Prostate gland (tissue), 2 donors: ENCODE measurements around the gene PIP5K1B.

ENCODE experiments used
- POLR2A ChIP-seq: fragments of 450-650 bp; IDR thresholded peaks from one replicate; pipeline ENCODE4 v1.6.1; 2016; ENCODE audit warnings: antibody characterized with exemption, mild to moderate bottlenecking
- TF ChIP-seq, protein P1 (sequence below), 4 experiments: fragments of 200-600 bp in 2 of 4; fragments of 450-650 bp in 2 of 4; sonication (generic) in 2 of 4; IDR thresholded peaks; 1 replicate in 3 of 4; 2 replicates in 1 of 4; pipeline ENCODE4 v1.5.1; 2016 to 2019; ENCODE audit warnings: antibody characterized with exemption in 4 of 4, mild to moderate bottlenecking in 2 of 4, moderate library complexity in 2 of 4

DNA sequence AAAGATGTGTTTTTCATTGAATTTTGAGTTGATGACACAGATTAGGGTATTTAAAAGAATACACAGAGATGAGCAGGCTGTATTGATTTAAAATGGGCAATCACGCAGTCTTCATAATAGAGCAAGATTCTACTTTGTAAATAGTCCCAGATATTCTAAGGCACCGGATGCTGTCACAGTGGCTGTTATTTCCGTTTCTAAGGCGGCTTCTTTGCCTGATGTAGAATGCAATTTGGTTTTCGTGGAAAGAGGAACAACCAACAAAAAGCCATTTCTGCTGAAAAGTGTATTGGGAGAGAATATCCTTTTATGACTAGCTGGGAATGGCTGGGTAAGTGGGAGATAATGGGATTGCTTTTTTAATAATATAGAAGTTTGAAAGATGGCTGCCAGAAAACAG is 291.4 kb downstream of the PIP5K1B start:
- TF ChIP-seq, protein P1, sequence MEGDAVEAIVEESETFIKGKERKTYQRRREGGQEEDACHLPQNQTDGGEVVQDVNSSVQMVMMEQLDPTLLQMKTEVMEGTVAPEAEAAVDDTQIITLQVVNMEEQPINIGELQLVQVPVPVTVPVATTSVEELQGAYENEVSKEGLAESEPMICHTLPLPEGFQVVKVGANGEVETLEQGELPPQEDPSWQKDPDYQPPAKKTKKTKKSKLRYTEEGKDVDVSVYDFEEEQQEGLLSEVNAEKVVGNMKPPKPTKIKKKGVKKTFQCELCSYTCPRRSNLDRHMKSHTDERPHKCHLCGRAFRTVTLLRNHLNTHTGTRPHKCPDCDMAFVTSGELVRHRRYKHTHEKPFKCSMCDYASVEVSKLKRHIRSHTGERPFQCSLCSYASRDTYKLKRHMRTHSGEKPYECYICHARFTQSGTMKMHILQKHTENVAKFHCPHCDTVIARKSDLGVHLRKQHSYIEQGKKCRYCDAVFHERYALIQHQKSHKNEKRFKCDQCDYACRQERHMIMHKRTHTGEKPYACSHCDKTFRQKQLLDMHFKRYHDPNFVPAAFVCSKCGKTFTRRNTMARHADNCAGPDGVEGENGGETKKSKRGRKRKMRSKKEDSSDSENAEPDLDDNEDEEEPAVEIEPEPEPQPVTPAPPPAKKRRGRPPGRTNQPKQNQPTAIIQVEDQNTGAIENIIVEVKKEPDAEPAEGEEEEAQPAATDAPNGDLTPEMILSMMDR (IDR thresholded peaks at IDR 0.05) = no peak
- TF ChIP-seq POLR2A = no peak
